Activated T-cell treated with anti-CD3 and anti-CD28 coated beads for 48 hours (primary cell): ENCODE results near the gene GRID1.

Experiments
- DNase-seq: peaks from one replicate; pipeline ENCODE4 v3.0.0-alpha.2; 2020; ENCODE audit warnings: low read depth

GRID1 gene

DNA sequence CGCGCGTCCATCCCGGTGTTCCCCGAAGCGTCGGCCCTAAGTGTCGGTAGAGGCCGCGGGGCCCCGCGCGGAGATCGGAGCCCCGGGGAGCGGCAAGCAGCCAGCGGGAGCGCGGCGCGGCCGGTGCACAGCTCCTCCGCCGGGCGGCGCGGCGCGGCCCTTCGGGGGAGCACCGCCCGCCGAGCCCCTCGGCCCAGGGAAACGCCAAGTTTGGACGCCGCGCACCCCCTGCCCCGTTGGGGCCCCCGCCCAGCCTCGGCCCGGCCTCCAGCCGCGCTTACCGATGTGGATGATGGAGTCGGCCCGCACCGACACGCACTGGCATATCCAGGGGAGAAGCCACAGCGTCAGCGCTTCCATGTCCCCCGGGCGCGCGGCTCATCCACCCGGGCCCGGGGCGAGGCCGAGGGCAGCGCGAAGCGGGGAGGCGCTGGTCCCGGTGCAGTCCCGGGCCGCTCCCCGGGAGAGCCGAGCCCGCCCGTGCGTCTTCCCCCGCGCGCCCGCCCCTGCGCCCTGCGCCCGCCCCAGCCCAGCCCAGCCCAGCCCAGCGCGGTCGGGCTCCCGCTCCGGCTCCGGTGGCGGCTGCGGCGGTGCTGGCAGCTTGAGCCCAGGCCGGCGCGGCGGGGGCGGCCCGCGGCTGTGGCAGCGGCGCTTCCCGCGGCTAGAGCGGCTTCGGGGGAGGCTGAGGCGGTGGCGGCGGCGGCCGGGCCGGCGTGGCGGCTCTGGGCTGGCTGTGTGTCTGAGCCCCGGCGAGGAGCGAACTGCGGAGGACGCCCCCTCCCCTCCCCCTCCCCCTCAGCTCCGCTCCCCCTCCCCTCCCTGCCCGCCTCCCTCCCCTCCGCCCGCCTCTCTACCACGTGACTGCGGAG, at the start of gene GRID1:
Gene GRID1, minus strand, starts transcription at position 763 of the 869 bp plus-strand sequence.
- no peak for DNase-seq

DNA sequence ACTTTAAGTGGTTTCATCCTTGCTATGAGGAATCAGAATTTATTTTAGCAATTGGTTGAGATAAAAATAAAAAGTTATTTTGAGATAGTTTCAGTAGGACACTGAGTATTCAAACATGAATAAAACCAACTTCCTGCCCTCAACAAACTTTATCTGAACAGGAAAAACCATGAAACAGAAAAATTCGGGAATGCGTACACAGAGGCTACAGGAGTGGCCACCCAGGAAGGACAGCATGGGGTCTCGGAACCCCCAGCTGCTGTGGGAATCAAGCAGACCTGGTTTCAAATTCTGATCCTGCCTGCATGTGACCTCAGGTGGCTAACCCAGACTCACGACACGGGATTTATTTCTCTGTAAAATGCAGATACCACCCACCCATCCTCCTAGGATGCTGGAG, 49.0 kb upstream of the GRID1 start:
- no peak for DNase-seq

DNA sequence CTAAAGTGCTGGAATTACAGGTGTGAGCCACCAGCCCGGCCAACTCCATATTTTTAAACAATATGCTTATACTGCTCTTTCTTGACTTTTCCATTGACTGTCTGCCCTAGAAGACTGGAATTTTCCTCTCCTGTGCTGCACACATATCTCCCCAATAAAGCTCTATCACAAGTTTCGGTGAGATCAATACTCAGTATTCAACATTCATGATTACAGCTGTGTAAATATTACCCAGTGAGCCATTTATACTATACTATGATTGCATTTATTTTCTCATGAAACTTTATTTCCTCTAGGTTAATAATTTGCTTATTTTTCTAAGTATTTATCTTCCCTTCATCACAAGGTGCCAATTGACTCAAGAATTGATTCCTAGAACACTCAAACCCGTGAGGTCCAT, 48.5 kb upstream of the GRID1 start:
- no peak for DNase-seq

DNA sequence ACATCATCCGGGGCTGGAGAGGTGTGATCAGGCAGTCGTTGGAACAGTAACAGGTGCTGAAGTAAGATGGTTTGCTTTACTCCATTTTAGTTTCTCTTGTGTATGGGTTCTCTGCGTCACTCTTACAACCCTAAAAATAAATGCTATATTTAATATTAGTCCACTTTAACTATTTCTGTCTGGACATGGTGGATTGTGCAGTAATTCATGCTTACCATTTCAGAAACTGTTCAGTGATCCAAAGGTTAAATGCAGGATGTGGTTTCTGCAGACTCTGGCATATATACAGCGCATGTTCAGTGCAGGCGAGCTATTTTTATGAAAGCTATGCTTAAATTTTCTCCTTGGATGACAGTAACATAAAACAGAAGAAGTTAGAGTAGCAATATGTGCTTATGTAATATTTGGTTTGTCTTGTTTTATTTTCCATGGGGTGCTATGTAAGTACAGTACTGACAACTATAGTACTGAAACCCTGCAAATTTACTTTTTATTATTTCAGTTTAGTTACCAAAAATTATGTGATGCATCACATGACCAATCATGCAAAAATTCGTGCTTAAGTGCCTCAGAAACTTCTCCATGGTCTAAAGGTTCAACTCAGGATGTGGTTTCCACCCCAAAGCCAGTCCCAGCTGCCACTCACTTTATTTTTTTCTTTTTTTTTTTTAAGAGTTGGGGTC, 46.6 kb upstream of the GRID1 start:
- no peak for DNase-seq

DNA sequence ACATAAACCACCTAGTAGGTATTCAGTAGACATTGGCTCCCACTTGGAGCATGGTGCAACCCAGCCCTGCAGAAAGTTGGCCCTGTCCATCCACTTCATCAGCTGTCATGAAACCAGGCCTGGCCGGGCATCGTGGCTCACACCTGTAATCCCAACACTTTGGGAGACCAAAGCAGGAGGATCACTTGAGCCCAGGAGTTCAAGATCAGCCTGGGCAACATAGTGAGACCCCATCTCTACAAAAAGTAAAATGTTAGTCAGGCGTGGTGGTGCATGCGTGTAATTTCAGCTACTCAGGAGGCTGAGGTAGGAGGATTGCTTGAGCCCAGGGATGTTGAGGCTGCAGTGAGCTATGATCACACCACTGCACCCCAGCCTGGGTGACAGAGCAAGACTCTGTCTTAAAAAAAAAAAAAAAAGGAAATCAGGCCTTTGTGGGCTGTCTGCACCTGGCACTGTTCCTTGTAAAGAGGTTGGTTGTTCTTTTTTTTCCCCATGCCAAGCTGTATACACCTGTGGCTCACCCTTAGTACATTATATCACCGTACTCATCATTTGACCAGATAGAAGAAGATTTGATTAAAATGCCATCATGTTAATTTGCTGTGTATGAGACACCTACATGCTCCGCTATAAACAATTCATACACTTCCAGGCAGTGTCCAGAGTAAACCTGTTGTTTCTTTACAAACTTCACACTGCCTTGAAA, 45.4 kb upstream of the GRID1 start:
- no peak for DNase-seq

DNA sequence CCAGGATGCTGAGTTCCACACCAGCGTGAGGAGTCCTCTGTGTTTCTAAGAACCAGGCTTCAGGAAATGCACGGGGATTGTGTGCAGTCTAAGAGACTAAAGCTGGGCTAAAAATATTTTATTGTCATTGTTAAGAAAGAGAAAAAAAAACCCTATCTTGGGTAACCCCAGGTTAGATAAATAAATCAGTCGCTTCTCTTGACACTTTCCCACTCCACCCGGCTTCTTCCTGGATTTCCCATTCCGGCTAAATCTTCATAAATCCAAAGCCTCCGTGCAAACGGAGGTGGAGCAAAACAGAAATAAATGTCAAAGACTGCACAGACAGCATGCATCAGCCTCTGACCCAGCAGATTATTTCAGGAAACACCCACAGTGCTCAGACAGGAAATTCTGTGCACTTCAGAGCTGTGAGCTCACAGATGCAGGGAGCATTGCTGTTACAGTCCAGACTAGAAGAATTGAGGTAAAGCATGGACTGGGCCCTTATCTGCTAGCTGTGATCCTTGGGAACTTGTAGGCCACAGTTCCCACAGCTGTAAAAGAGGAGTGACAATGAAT, 44.8 kb upstream of the GRID1 start:
- DNase-seq = no peak

DNA sequence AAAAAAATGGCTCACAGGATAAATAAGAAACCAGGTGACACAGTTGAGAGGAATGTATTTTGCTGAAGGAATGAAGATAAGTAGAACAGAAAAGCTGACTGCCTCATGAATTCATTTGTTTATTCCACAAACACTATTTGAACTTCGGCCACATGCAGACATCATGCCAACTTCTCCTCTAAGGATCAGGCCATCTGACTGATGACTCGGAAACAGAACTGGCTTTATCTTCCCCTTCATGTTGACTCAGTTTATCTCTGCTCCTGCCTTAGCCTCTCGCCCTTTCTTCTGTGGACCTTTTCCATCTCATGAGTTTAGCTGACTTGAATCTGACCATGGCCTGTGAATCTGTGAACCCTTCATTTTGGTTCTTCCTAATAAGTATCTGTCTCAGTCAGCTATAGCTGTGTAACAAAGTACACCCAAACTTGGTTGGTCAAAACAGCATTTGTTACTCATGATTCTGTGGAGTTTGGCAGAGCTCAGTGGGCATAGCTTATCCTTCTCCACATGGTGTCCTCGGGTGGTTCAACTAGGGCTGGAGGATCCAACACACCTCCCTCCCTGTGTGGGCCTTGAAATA, 44.0 kb upstream of the GRID1 start:
- DNase-seq = no peak

DNA sequence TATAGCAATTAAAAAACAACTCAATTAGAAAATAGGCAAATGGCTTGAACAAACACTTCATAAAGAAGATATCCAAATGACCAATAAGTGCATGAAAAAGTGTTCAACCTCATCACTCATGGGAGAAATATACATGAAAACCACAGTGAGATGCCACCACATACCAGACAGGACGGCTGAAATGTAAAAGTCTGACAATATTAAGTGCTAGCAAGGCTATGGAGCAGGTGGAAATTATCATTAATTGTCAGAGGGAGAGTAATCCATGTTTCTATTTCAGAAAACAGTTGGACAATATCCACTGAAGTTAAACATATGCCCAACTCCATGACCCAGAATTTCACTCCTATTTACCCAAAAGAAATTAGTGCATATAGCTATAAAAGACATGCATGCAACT, 42.6 kb upstream of the GRID1 start:
- no peak for DNase-seq

DNA sequence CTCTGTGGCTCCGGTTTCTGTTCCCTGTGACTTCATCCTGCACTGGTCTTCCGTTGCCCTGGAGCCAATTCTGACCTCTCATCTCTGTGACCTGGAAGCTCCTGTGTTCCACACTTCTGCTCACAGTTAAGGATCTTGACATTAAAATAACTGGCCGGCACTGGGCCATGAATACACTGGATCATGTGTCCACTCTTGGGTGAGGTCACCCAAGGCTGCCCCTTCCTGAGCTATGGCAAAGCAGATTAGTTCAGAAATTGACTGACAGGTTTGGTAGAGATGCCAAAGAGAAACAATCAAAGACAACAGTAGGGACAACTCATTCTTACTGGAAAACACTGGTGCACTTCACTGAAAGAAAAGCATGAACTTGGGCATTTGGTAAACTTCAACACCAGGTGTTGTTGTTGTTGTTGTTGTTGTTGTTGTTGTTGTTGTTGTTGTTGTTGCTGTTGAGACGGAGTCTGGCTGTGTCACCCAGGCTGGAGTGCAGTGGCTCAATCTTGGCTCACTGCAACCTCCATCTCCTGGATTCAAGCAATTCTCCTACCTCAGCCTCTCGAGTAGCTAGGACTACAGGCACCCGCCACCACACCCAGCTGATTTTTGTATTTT, 36.7 kb upstream of the GRID1 start:
- DNase-seq = no peak

DNA sequence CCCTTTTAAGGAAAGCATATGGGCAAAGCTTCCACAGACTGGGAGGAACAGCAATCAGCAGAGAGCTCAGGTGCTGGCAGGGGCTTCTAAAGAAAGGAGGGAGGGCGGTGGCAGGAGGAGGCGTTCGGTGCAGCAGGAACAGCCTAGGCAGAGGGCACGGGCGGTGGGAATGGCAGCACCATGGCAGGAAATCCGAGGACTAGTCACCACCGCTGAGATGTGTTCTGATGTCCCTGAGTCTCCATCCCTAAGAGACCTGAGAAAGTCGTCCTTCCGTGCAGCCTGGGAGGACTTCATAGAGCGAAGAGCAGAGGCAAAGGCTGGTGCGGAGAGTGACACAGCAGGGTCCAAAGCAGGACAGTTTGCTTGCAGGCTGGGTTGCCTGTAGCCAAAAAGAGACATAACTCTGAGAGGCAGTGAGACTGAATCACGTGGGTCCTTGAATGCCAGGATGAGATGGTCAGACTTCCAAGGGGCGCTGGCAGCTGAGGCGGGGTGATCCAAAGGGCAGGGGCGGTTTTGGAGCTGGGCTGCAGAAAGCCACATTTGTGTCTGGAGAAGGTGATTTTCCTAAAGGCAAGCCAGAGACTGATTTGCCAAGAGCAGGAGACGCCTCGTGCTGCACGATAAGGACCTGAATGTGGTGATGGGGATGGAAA, 35.8 kb upstream of the GRID1 start:
- no peak for DNase-seq

DNA sequence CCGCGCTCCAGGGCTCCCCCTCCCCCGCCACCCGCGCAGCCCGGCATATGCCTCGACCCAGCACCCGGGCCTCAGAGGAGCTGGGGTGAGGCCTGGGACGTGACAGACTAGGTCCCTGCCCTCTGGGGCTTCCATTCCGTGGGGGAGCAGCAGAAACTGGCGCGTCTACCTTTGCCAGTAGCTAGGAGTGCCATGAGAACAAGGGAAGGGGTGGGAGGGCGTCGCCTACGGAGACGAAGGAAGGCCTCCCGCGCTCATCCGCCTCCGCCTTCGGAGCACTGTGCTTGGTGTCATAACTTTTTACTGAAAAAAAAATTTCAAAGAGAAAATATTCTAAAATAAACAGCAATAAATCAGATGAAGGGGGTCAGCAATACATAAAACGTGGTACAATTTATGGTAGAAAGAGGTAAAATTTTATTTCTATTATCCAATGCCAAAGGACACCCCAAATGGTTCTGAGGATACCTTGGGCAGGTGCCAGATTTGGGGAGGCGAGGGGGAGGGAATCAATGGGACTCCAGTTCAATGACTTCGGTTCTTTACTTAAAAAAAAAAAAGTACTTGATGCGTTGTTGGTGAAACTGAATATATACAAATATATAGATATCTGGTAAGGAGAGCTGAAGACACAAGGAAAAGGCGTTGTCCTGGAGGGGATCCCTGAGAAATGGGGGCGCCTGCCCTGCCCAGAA, 35.1 kb upstream of the GRID1 start:
- no peak for DNase-seq

DNA sequence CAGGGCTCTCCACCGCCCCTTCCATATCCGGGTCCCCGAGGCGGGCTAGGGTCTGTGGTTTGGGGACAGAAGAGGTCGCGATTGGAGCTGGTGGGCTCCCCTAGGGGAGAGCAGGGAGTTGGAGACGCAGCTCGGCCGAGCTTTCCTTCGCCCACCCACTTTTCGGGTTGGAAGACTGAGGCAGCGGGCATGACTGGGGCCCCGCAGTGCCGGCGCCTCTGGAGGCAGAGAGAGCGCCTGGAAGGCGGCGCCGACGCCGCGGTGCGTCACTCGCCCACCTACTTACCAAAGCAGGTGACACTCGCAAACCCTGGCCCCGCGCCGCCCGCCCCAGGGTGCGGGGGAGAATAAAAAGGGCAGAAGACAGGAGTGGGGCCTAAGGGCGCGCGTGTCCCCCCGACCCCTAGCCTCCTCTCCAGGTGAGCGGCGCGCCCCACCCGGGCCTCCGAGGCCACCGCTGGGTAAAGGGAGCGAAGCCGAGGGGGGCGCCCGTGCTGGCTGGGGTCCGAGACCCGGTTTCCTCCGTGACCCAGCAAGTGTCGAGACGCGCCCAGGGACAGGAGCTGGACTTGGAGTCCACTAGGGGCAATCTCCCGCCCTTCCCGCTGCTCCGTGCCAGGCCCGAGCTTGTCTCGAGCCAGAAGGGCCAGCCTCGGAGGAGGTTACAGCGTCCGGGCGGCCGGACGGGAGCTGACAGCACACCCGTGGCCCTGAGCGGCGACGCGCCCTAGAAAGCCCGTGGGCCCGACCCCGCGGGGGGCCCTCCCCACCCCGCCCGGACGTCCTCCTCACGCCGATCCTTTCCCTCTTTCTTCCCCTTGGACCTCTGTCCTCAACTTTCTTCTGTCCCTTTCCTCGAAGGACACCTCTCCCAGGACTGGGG, 34.4 kb upstream of the GRID1 start:
- DNase-seq = peak; percentile 69

DNA sequence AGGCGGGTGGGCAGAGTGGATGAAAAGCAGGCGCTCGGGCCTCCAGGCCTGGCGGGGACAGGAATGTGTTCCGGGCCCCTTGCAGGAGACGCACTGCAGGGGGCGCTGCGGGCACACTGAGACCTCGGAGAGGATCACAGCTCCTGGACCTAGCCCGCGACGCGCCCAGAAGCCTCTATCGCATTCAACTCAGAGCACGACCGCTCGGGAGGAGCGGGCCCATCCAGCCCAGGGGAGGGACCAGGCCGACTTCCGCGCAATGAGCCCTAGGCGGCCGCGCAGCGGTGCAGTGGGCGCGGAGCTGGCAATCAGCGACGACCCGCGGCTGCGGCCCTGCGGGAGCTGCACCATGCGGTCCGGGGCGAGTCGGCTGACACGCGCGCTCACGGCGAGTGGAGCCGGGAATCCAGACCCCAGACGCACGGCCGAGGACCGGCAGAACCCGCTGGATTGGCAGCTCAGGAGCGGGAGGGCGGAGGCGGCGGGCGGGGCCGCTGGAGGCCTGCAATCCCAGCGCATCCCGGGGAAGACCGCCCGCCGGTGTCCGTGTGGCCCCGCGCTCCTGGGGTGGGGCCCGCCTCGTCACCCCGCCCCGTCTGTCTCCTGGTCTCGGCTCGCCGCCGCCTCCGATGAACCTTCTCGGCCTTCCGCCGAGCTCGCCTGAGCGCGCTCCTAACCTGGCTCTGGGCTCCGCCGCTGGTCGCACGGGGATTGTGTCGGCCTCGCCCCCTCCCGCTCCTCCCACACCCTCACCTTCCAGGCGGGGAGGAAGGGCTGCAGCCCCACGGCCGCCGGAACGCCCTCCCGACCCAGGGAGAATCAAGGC, 33.5 kb upstream of the GRID1 start:
- peak; percentile 94 for DNase-seq

DNA sequence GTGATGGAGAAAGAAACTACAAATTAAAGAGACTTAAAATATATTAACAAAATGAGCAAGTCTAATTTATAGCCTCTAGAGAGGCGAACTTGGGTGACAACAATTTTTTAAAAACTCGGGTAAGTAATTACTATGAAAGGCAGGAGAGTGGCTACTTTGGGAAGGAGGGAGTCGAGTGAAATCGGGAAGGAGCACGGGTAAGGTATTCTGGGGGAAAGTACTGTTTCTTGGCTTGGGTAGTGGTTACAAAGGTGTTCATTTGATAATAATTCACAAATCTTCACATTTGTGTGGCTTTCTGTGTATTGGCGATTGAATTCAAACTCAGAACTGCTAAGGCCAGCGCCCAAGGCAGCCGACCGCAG, 32.9 kb upstream of the GRID1 start:
- no peak for DNase-seq

DNA sequence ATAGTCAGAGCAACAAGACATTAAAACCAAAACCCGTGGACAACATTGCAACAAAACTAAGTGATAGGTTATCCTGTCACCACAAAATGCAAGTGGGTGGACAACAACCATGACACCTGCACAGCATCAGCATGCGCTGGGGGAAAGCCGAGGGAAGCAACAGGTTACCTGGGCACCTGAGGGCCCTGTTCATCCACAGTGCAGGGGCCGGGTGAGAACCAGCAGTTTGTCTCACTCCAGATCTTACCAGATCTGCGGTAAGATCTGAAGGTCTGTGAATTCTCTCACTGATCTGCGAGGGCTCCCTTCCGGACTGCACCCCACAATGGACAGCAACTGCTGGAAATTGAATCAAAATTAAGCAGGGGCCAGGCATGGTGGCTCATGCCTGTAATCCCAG, 30.5 kb upstream of the GRID1 start:
- DNase-seq = no peak

DNA sequence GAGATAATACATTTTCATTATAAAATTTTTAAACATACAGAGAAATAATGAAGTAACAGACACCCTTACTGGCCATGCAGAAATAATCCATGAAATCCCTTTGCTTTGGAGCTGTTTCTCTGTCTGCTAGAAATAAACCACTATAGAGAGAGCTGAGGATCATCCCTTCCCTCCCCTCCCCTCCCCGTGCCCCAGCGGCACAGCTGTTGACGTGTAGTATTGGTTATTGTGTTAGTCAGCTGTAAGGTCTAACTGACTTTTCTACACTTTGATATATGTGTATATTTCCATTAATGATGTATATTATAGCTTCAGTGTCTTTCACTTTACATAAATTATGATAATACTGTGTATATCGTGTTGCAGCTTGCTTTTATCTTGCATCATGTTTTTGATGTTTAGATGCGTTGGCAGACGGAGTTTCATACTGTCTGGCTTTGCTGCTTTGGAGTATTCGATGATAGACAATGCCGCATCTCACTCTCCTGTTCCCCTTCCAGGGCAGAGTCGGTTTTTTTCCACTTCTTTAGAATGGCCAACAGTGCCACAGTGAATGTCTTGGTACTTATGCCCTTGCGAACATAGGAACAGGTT, 27.4 kb upstream of the GRID1 start:
- DNase-seq = no peak

DNA sequence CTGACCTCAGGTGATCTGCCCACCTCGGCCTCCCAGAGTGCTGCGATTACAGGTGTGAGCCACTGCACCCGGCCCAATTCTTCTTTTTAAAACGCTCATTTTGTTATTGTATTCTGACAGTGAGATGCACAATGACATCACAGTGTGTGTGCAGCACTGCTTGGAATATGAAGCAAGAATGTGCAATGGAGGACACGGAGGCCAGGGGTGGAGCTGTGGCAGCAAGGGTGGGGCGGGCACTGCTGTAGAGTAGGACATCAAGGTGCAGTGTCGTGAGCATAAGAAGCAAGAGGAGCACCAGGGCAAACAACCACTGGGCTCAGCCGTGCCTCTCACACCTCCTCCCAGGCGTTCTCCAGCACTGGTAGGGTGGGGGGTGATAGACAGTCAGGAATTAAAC, 26.8 kb upstream of the GRID1 start:
- DNase-seq = no peak

DNA sequence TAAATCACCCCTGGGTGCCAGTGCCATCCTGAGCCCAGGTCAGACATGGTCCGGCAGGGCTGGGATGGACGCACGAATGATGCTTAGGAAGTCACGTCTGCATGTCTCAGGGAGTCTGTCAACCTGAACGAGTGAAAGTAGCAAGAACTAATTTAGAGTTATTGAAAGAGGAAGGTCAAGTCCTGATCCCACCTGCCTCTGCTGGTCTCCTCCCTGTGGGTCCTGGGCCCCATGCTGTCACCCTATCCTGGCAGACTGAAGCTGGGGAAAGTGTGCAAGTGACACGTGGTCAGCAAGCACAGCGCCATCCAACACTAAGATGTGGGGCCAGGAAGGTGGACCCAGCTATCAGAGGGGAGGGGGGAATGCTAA, 26.1 kb upstream of the GRID1 start:
- DNase-seq = no peak
